Peyer's patch (tissue), 4 donors: Measurements from ENCODE around the gene RAB11FIP2.

ENCODE experiments used
- POLR2A ChIP-seq, 2 donors: fragments of 450-650 bp; IDR thresholded peaks; one replicate each; pipeline ENCODE4 v1.5.1; 2017; ENCODE audit warnings: antibody characterized with exemption in 2 of 2, mild to moderate bottlenecking in 2 of 2, moderate library complexity in 2 of 2
- TF ChIP-seq, protein P1 (sequence below), 6 experiments: fragments of 450-650 bp in 4 of 6; fragments of 200-600 bp in 2 of 6; sonication (generic) in 1 of 6; IDR thresholded peaks; one replicate each; pipeline ENCODE4 v1.5.1; 2017 to 2019; ENCODE audit warnings: antibody characterized with exemption in 6 of 6, mild to moderate bottlenecking in 3 of 6, moderate library complexity in 1 of 6

DNA sequence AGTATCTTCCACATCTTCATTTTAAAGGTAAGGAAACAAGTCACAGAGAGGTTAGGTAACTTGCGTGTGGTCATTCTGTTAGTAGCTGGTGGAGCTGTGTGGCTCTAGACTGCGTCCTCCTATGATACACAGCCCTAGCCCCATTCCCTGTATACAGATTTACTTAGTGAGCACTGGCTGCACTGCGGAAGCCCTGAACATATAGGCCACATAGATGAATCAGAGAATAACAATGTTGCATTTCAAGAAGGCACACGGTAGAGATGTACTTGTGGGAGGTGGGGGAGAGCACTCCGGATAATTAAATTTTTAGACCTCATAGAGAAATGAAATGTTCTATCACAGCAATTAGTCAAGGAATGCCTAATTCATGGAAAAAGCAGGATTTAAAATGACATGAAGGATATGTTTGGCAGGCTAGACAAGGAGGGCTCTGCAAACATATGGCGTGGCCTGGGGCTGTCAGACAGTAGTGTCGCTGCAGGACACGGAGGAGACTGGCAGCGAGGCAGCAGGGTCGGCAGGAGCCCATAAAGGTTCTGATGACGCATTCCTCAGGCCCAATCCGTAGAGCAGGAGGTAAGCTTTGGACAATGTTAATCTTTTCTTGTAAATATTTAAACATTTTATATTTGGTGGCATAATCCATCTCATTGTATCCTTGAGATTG, 29.5 kb downstream of the RAB11FIP2 start:
- TF ChIP-seq, protein P1, sequence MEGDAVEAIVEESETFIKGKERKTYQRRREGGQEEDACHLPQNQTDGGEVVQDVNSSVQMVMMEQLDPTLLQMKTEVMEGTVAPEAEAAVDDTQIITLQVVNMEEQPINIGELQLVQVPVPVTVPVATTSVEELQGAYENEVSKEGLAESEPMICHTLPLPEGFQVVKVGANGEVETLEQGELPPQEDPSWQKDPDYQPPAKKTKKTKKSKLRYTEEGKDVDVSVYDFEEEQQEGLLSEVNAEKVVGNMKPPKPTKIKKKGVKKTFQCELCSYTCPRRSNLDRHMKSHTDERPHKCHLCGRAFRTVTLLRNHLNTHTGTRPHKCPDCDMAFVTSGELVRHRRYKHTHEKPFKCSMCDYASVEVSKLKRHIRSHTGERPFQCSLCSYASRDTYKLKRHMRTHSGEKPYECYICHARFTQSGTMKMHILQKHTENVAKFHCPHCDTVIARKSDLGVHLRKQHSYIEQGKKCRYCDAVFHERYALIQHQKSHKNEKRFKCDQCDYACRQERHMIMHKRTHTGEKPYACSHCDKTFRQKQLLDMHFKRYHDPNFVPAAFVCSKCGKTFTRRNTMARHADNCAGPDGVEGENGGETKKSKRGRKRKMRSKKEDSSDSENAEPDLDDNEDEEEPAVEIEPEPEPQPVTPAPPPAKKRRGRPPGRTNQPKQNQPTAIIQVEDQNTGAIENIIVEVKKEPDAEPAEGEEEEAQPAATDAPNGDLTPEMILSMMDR (IDR thresholded peaks at IDR 0.05) = no peak
- no peak for TF ChIP-seq POLR2A (IDR thresholded peaks at IDR 0.05)
